ENCODE results near the gene CTPS1. TPM values are rescaled to one million over a fixed set of nuclear protein-coding genes. Genes with fewer than 3 reads are reported as not detected.

CTPS1 gene
- total RNA-seq, 1 experiment from 2014 or later = 166 TPM

DNA sequence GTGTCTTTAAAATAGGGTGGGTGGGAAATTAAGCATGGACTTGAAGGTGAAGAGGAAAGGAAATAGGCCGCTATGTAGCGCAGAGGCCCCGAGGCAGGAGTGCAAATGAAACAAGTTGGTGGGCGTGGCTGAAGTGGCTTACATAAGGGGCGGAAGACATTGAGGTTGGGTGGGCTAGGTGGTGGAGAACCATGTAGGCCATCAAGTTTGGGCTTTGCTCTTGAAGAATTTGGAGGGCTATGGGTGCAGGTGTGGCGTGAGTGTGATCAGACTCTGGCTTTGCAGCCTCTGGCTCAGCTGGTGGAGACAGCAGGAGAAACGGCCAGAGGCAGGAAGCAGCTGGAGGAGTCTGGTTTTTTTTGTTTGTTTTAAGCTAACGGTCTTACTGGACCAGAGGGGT is 35.4 kb downstream of the CTPS1 start:
- in situ Hi-C loops (cut with HindIII; ENCODE audit: low pct_unique_long_range_greater_than_20kb, low sequenced_read_pairs) = no loop called here
- Histone ChIP-seq H3K4me1 (ENCODE audit: control insufficient read depth, insufficient read depth, low read length) (peaks cover 15% of the 10 kb centered on the region), H3K4me3 (ENCODE audit: low read depth in 2 of 2, low read length in 2 of 2) (no peak overlapping the region), H3K36me3 (ENCODE audit: control insufficient read depth, insufficient read depth, low read length) (peaks cover 26% of the 10 kb centered on the region), H3K27ac (ENCODE audit: low read length) (no peak overlapping the region), H3K9me3 (ENCODE audit: control insufficient read depth, insufficient read depth, low read depth, low read length) (no peaks in the 10 kb centered on the region), H3K27me3 (ENCODE audit: control insufficient read depth, insufficient read depth, low read length) (no peaks in the 10 kb centered on the region)
- no TSS peak for BruUV-seq (replicated peaks)
- POLR2A ChIA-PET = no interaction called here
- CTCF ChIA-PET = no interaction called here
- TF ChIP-seq TCF7L2 (IDR thresholded peaks at IDR 0.05; ENCODE audit: low read depth, low read length) = no peak
- TF ChIP-seq SIN3A (IDR thresholded peaks at IDR 0.05; ENCODE audit: borderline replicate concordance, insufficient read depth, low read depth, low read length) = no peak
- TF ChIP-seq REST (IDR thresholded peaks at IDR 0.05; ENCODE audit: insufficient read depth in 1 of 2, low read depth in 2 of 2, low read length in 1 of 2) = no peak
- TF ChIP-seq POLR2AphosphoS5 (IDR thresholded peaks at IDR 0.05; ENCODE audit: low read depth, low read length) = no peak
- TF ChIP-seq, protein P1, sequence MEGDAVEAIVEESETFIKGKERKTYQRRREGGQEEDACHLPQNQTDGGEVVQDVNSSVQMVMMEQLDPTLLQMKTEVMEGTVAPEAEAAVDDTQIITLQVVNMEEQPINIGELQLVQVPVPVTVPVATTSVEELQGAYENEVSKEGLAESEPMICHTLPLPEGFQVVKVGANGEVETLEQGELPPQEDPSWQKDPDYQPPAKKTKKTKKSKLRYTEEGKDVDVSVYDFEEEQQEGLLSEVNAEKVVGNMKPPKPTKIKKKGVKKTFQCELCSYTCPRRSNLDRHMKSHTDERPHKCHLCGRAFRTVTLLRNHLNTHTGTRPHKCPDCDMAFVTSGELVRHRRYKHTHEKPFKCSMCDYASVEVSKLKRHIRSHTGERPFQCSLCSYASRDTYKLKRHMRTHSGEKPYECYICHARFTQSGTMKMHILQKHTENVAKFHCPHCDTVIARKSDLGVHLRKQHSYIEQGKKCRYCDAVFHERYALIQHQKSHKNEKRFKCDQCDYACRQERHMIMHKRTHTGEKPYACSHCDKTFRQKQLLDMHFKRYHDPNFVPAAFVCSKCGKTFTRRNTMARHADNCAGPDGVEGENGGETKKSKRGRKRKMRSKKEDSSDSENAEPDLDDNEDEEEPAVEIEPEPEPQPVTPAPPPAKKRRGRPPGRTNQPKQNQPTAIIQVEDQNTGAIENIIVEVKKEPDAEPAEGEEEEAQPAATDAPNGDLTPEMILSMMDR (IDR thresholded peaks at IDR 0.05) = no peak
- intact Hi-C loops (cut with micrococcal nuclease; ENCODE audit: unreplicated experiment) = no loop called here
- ATAC-seq = no peak
- DNase-seq (ENCODE audit: low read depth, low spot score) = no peak

DNA sequence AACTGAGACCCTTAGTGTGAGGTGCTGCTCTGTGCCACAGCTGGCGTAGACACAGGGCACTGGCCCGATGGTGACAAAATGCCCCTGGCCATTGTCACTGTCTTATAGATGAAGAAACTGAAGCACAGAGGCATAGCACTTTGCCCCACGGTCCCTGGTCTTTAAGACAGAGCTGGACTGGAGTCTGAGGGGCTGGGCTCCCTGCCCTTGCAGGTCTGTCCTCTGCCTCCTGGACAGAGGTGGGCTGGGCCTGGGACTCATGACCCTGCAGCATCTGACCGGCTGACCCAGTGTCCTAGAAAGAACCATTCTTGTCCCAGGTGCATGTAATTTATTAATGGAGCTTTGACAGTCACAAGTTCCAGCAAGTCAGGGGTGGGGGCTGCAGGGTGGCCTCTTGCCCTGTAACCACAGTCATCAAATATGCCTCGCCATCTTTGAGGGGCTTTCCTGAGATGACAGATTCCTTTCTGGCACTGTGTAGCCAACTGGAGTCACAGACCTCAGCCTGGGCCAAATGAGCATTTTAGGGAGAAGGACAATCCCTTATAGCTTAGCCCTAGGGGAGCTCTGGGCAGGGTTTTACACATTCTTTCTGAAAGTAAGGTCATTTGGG is 35.9 kb downstream of the CTPS1 start:
- H3K27me3 ChIP-seq (ENCODE audit: control insufficient read depth, insufficient read depth, low read length) = no peaks in the 10 kb centered on the region
- TF ChIP-seq SIN3A (IDR thresholded peaks at IDR 0.05; ENCODE audit: borderline replicate concordance, insufficient read depth, low read depth, low read length) (no peak), POLR2AphosphoS5 (IDR thresholded peaks at IDR 0.05; ENCODE audit: low read depth, low read length) (peak; percentile 27; the same call in 1 of the 2 replicates), TCF7L2 (IDR thresholded peaks at IDR 0.05; ENCODE audit: low read depth, low read length) (no peak), REST (IDR thresholded peaks at IDR 0.05; ENCODE audit: insufficient read depth in 1 of 2, low read depth in 2 of 2, low read length in 1 of 2) (no peak)
- TF ChIP-seq, protein P1 (IDR thresholded peaks at IDR 0.05) = no peak
- DNase-seq (ENCODE audit: low read depth, low spot score) = no peak
- no peaks in the 10 kb centered on the region for H3K9me3 ChIP-seq (ENCODE audit: control insufficient read depth, insufficient read depth, low read depth, low read length)
- H3K36me3 ChIP-seq (ENCODE audit: control insufficient read depth, insufficient read depth, low read length) = peaks cover 21% of the 10 kb centered on the region
- H3K4me3 ChIP-seq (ENCODE audit: low read depth in 2 of 2, low read length in 2 of 2) = no peak overlapping the region
- intact Hi-C loops (cut with micrococcal nuclease; ENCODE audit: unreplicated experiment) = no loop called here
- ChIA-PET CTCF (no interaction called here), POLR2A (no interaction called here)
- H3K27ac ChIP-seq (ENCODE audit: low read length) = no peak overlapping the region
- H3K4me1 ChIP-seq (ENCODE audit: control insufficient read depth, insufficient read depth, low read length) = peaks cover 20% of the 10 kb centered on the region
- in situ Hi-C loops (cut with HindIII; ENCODE audit: low pct_unique_long_range_greater_than_20kb, low sequenced_read_pairs) = no loop called here
- ATAC-seq = no peak
- TSS peak; percentile 42 for BruUV-seq (replicated peaks)

Measured in Panc1 (cell line).